CD4-positive, alpha-beta memory T cell (primary cell): Measurements from ENCODE around the gene KIF18B. TPM values are rescaled to one million over a fixed set of nuclear protein-coding genes. Genes with fewer than 3 reads are reported as not detected.

Source experiments
- CTCF ChIA-PET: fragments of 350-600 bp; sonication (Branson Sonifier 250); formaldehyde crosslinking; loops from one replicate; lab custom pipeline; 2021; ENCODE audit warnings: inconsistent platforms; ENCODE audit not compliant: partially characterized antibody; lab: Charles Lee
- POLR2A ChIA-PET: fragments of 350-600 bp; sonication (Branson Sonifier 250); formaldehyde crosslinking; loops from one replicate; lab custom pipeline; 2021; ENCODE audit not compliant: partially characterized antibody; lab: Charles Lee
- DNase-seq, 5 donors: peaks; one replicate each; pipeline versions ENCODE4 v3.0.0 to v3.0.0-alpha.2; 2020 to 2022; ENCODE audit warnings: mixed read lengths in 1 of 5
- H3K27ac ChIP-seq: one replicate; pipeline ENCODE4 v1.7.0; 2013; ENCODE audit warnings: low read depth, low read length
- H3K27me3 ChIP-seq: 2 replicates; pipeline ENCODE4 v1.7.0; 2013; ENCODE audit warnings: mild to moderate bottlenecking, low read length, moderate library complexity; ENCODE audit not compliant: insufficient read depth
- H3K36me3 ChIP-seq: 2 replicates; pipeline ENCODE4 v1.7.0; 2013; ENCODE audit warnings: mild to moderate bottlenecking, low read length, moderate library complexity; ENCODE audit not compliant: insufficient read depth
- H3K4me1 ChIP-seq: 2 replicates; pipeline ENCODE4 v1.7.0; 2013; ENCODE audit warnings: mild to moderate bottlenecking, low read length, moderate library complexity; ENCODE audit not compliant: insufficient read depth
- H3K4me3 ChIP-seq, 2 donors: one replicate each; pipeline ENCODE4 v1.7.0; 2013; ENCODE audit warnings: low read length in 2 of 2, mild to moderate bottlenecking in 1 of 2
- H3K9me3 ChIP-seq, 2 donors: one replicate each; pipeline ENCODE4 v1.7.0; 2013; ENCODE audit warnings: low read length in 2 of 2, control low read depth in 1 of 2; ENCODE audit not compliant: control insufficient read depth in 1 of 2
- H3K27ac Mint-ChIP-seq, 7 donors: one replicate each; pipeline ENCODE4 v1.8.0; 2020 to 2021; ENCODE audit warnings: mixed read lengths in 7 of 7, mild to moderate bottlenecking in 6 of 7, inconsistent platforms in 3 of 7, moderate library complexity in 3 of 7
- H3K27me3 Mint-ChIP-seq, 2 donors: one replicate each; pipeline ENCODE4 v1.8.0; 2020 to 2021; ENCODE audit warnings: mixed read lengths in 2 of 2
- H3K36me3 Mint-ChIP-seq, 2 donors: one replicate each; pipeline ENCODE4 v1.8.0; 2020 to 2021; ENCODE audit warnings: mixed read lengths in 2 of 2, inconsistent platforms in 1 of 2, mild to moderate bottlenecking in 1 of 2
- H3K4me1 Mint-ChIP-seq, 4 donors: one replicate each; pipeline ENCODE4 v1.8.0; 2020 to 2021; ENCODE audit warnings: mixed read lengths in 4 of 4, mild to moderate bottlenecking in 1 of 4
- H3K4me3 Mint-ChIP-seq, 8 donors: one replicate each; pipeline ENCODE4 v1.8.0; 2020 to 2021; ENCODE audit warnings: mixed read lengths in 8 of 8, mild to moderate bottlenecking in 7 of 8, moderate library complexity in 6 of 8, inconsistent platforms in 3 of 8
- H3K9me3 Mint-ChIP-seq, 8 donors: one replicate each; pipeline ENCODE4 v1.8.0; 2020 to 2021; ENCODE audit warnings: mixed read lengths in 8 of 8, mild to moderate bottlenecking in 5 of 8, inconsistent platforms in 3 of 8, moderate library complexity in 1 of 8
- intact Hi-C: fragments of 100-400 bp; cut with micrococcal nuclease; formaldehyde crosslinking; loops from one replicate; pipeline ENCODE4 v1.15.1; 2023
- polyA plus RNA-seq, 2 donors: library from polyadenylated mRNA; unstranded; fragments of 300-500 nt; fragmentation: Illumina TruSeq; gene quantifications; one replicate each; pipeline ENCODE4 v1.2.3, GENCODE V29; 2021
- total RNA-seq, 2 experiments: library from RNA; stranded (reverse); gene quantifications; one replicate each; pipeline ENCODE4 v1.2.3, GENCODE V29; 2021

Gene KIF18B
- total and polyA plus RNA-seq, 4 experiments from 2014 or later = not detected

- Histone ChIP-seq H3K27ac (no peak overlapping the region), H3K9me3 (no peaks in the 10 kb centered on the region), H3K4me3 (no peak overlapping the region), H3K4me1 (peaks cover 13% of the 10 kb centered on the region), H3K27me3 (no peaks in the 10 kb centered on the region), H3K36me3 (no peaks in the 10 kb centered on the region)
- ChIA-PET POLR2A (interaction anchor here (0.9 kb wide), 1 partner anchor 19 kb away, joined by 3 read pairs; no protein-coding TSS in a partner anchor), CTCF (interaction anchor here (1.4 to 1.5 kb wide), 3 partner anchors 8 to 24 kb away, joined by 3 to 5 read pairs (median 3); no protein-coding TSS in a partner anchor)
- no peak for DNase-seq
- H3K4me3 Mint-ChIP-seq = no peak overlapping the region
- H3K27ac Mint-ChIP-seq = peak overlapping the region in 1 of 7 donors; percentile 69
- peaks cover 7 to 27% (median 19%) of the 10 kb centered on the region in 4 donors for H3K4me1 Mint-ChIP-seq
- H3K9me3 Mint-ChIP-seq = peaks cover 0 to 3% (median 0%) of the 10 kb centered on the region in 8 donors
- intact Hi-C loops = no loop called here
- H3K36me3 Mint-ChIP-seq = peaks cover 0 to 10% of the 10 kb centered on the region in 2 donors
- H3K27me3 Mint-ChIP-seq = peaks cover 3 to 9% of the 10 kb centered on the region in 2 donors
Observed at GRCh38 chr17:44903012-44903685, 44.4 kb downstream of the KIF18B start.

- intact Hi-C loops = no loop called here
- H3K4me1 Mint-ChIP-seq = peaks cover 7 to 28% (median 19%) of the 10 kb centered on the region in 4 donors
- ChIA-PET POLR2A (interaction anchor here (0.9 kb wide), 1 partner anchor 18 kb away, joined by 3 read pairs; no protein-coding TSS in a partner anchor), CTCF (interaction anchor here (1.4 to 1.5 kb wide), 3 partner anchors 9 to 23 kb away, joined by 3 to 5 read pairs (median 3); no protein-coding TSS in a partner anchor)
- Histone ChIP-seq H3K27me3 (no peaks in the 10 kb centered on the region), H3K9me3 (no peaks in the 10 kb centered on the region), H3K4me1 (peaks cover 21% of the 10 kb centered on the region), H3K27ac (no peak overlapping the region), H3K36me3 (no peaks in the 10 kb centered on the region), H3K4me3 (no peak overlapping the region)
- no peak overlapping the region for H3K4me3 Mint-ChIP-seq
- no peak for DNase-seq
- H3K9me3 Mint-ChIP-seq = peaks cover 0 to 3% (median 0%) of the 10 kb centered on the region in 8 donors
- H3K36me3 Mint-ChIP-seq = peaks cover 0 to 10% of the 10 kb centered on the region in 2 donors
- H3K27me3 Mint-ChIP-seq = peaks cover 3 to 9% of the 10 kb centered on the region in 2 donors
- peak overlapping the region in 2 of 7 donors; percentile 40 to 100 for H3K27ac Mint-ChIP-seq
Observed at GRCh38 chr17:44902135-44902760, 45.3 kb downstream of the KIF18B start.

DNA sequence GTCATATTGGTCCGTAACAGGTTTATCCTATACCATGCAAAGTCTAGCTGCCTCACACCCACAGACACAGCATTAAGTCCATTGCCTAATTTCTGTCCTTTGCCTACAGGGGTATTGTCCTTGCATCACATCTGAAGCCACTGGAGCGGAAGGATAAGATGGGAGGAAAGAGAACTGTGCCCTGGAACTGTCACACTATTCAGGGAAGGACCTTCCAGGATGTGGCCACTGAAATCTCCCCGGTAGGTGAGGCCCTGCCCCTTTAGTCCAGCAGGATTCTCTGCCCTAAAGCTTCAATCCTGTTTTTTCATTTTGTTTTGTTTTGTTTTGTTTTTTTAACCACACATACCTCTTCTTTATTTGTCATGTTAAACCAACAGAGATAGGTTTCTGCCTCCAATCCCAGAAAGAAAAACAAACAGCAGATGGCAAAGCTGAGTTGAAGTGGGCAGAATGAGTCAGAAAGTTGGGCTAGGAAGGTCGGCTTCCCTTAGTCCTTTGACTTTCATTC lies 46.1 kb downstream of the KIF18B start:
- no peak overlapping the region for H3K4me3 ChIP-seq
- H3K9me3 ChIP-seq = no peaks in the 10 kb centered on the region
- H3K36me3 ChIP-seq = no peaks in the 10 kb centered on the region
- H3K4me1 Mint-ChIP-seq = peaks cover 7 to 32% (median 19%) of the 10 kb centered on the region in 4 donors
- ChIA-PET POLR2A (interaction anchor here (3.4 kb wide), 1 partner anchor 120 kb away, joined by 9 read pairs; no protein-coding TSS in a partner anchor), CTCF (interaction anchor here (1.4 to 1.5 kb wide), 3 partner anchors 10 to 22 kb away, joined by 3 to 5 read pairs (median 3); no protein-coding TSS in a partner anchor)
- no peaks in the 10 kb centered on the region for H3K27me3 ChIP-seq
- peak overlapping the region in 1 of 8 donors; percentile 41 for H3K4me3 Mint-ChIP-seq
- H3K27me3 Mint-ChIP-seq = peaks cover 3 to 9% of the 10 kb centered on the region in 2 donors
- H3K27ac Mint-ChIP-seq = peak overlapping the region in 5 of 7 donors; percentile 4 to 100 (median 39)
- peaks cover 0 to 10% of the 10 kb centered on the region in 2 donors for H3K36me3 Mint-ChIP-seq
- intact Hi-C loops = no loop called here
- H3K27ac ChIP-seq = no peak overlapping the region
- H3K9me3 Mint-ChIP-seq = peaks cover 0 to 3% (median 0%) of the 10 kb centered on the region in 8 donors
- peaks cover 21% of the 10 kb centered on the region for H3K4me1 ChIP-seq
- no peak for DNase-seq

DNA sequence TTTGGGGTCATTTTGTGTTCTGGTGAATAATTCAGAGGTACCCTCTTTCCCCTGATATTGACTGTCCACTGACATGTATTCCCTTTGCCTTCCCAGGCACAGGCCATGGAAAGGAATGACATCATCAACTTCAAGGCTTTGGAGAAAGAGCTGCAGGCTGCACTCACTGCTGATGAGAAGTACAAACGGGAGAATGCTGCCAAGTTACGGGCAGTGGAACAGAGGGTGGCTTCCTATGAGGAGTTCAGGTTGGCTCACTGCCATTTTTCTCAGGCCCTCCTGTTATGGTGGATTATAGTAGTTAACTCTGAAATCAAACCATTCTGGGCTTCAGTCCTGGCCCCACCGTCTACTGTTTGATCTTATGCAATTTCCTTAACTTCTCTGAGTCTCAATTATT lies 46.7 kb downstream of the KIF18B start:
- Mint-ChIP-seq H3K27ac (peak overlapping the region; percentile 4 to 100 (median 80)), H3K27me3 (peaks cover 0 to 4% of the 10 kb centered on the region in 2 donors), H3K4me3 (peak overlapping the region in 2 of 8 donors; percentile 13 to 41), H3K36me3 (peaks cover 3 to 15% of the 10 kb centered on the region in 2 donors), H3K4me1 (peaks cover 10 to 38% (median 23%) of the 10 kb centered on the region in 4 donors), H3K9me3 (peaks cover 0 to 3% (median 0%) of the 10 kb centered on the region in 8 donors)
- Histone ChIP-seq H3K4me3 (no peak overlapping the region), H3K9me3 (no peaks in the 10 kb centered on the region), H3K36me3 (no peaks in the 10 kb centered on the region), H3K27me3 (no peaks in the 10 kb centered on the region), H3K27ac (no peak overlapping the region), H3K4me1 (peaks cover 21% of the 10 kb centered on the region)
- ChIA-PET CTCF (interaction anchor here (1.4 kb wide), 1 partner anchor 199 kb away, joined by 4 read pairs; no protein-coding TSS in a partner anchor), POLR2A (interaction anchor here (3.0 to 3.4 kb wide), 2 partner anchors 120 to 150 kb away, joined by 9 to 10 read pairs; partner anchors contain the start of gene DCAKD)
- intact Hi-C loops = no loop called here
- DNase-seq = no peak

GRCh38 chr17:44899074-44899782 lies 48.3 kb downstream of the KIF18B start, which contains the start of gene EFTUD2:
TSS of gene EFTUD2 (minus strand) at chr17:44899445. CDS start at chr17:44894521, 4,924 bp downstream.
- Histone ChIP-seq H3K36me3 (peaks cover 5% of the 10 kb centered on the region), H3K9me3 (no peaks in the 10 kb centered on the region), H3K4me1 (peaks cover 21% of the 10 kb centered on the region), H3K27ac (peak within 1 kb of the TSS; percentile 85), H3K4me3 (peak within 1 kb of the TSS; percentile 71 to 92), H3K27me3 (no peaks in the 10 kb centered on the region)
- intact Hi-C loops = loop anchor here (1.0 kb wide), 6 partner anchors 48 to 210 kb away; partner anchors contain the start of genes C1QL1, CCDC43, DCAKD and KIF18B
- peak; percentile 93 to 98 (median 96) for DNase-seq
- peaks cover 18 to 48% (median 28%) of the 10 kb centered on the region in 4 donors for H3K4me1 Mint-ChIP-seq
- H3K4me3 Mint-ChIP-seq = peak within 1 kb of the TSS; percentile 91 to 99 (median 94)
- POLR2A ChIA-PET = interaction anchor here (0.7 to 3.4 kb wide), 20 partner anchors 12 to 1531 kb away, joined by 3 to 10 read pairs (median 4); partner anchors contain the start of genes ACBD4, CCDC43, DBF4B and DCAKD
- peak within 1 kb of the TSS; percentile 99 to 100 (median 100) for H3K27ac Mint-ChIP-seq
- H3K36me3 Mint-ChIP-seq = peaks cover 7 to 22% of the 10 kb centered on the region in 2 donors
- CTCF ChIA-PET = interaction anchor here (0.7 to 1.7 kb wide), 8 partner anchors 12 to 236 kb away, joined by 3 to 5 read pairs (median 4); partner anchors contain the start of gene ACBD4
- no peaks in the 10 kb centered on the region for H3K27me3 Mint-ChIP-seq
- H3K9me3 Mint-ChIP-seq = peaks cover 0 to 3% (median 0%) of the 10 kb centered on the region in 8 donors

DNA sequence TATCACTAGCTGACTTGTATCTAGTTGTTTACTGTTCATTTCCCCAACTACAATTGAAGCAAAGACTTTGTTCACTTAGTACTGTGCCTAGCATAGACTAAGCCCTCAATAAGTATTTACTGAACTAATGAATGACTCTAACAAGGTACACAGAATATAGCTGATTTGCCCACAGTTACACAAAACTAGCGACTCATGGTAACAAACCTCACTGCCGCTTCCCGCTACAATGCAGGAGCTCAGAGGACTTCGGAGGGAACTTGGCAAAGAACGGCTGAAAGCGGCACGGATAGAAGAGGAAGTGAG lies 48.9 kb downstream of the KIF18B start:
- no peaks in the 10 kb centered on the region for H3K27me3 Mint-ChIP-seq
- Histone ChIP-seq H3K36me3 (peaks cover 8% of the 10 kb centered on the region), H3K9me3 (no peaks in the 10 kb centered on the region), H3K27ac (peak overlapping the region; percentile 85), H3K4me3 (peak overlapping the region; percentile 71 to 92), H3K4me1 (peaks cover 21% of the 10 kb centered on the region), H3K27me3 (no peaks in the 10 kb centered on the region)
- H3K4me1 Mint-ChIP-seq = peaks cover 18 to 48% (median 28%) of the 10 kb centered on the region in 4 donors
- peak overlapping the region; percentile 91 to 99 (median 94) for H3K4me3 Mint-ChIP-seq
- POLR2A ChIA-PET = interaction anchor here (0.9 to 3.4 kb wide), 13 partner anchors 13 to 510 kb away, joined by 3 to 10 read pairs (median 4); partner anchors contain the start of genes ACBD4, DBF4B, DCAKD and FMNL1
- peaks cover 0 to 3% (median 0%) of the 10 kb centered on the region in 8 donors for H3K9me3 Mint-ChIP-seq
- CTCF ChIA-PET = interaction anchor here (0.9 to 1.7 kb wide), 7 partner anchors 20 to 237 kb away, joined by 3 to 5 read pairs (median 4); partner anchors contain the start of gene ACBD4
- no peak for DNase-seq
- intact Hi-C loops = loop anchor here (1.0 kb wide), 6 partner anchors 49 to 209 kb away; partner anchors contain the start of genes C1QL1, CCDC43, DCAKD and KIF18B
- H3K36me3 Mint-ChIP-seq = peaks cover 7 to 24% of the 10 kb centered on the region in 2 donors
- peak overlapping the region; percentile 99 to 100 (median 100) for H3K27ac Mint-ChIP-seq
